GDM1 (cell line): ENCODE measurements around the gene MCTP2.

ENCODE experiments used
- DNase-seq: peaks from one replicate; lab custom pipeline; 2025; lab: John Stamatoyannopoulos, UW

MCTP2 gene

GRCh38 chr15:94263341-94264273 is 32.2 kb downstream of the MCTP2 start:
- no peak for DNase-seq

GRCh38 chr15:94265009-94265408 is 33.6 kb downstream of the MCTP2 start:
- no peak for DNase-seq

GRCh38 chr15:94265982-94266381 is 34.6 kb downstream of the MCTP2 start:
- no peak for DNase-seq

GRCh38 chr15:94266789-94267188 is 35.4 kb downstream of the MCTP2 start:
- DNase-seq = no peak

GRCh38 chr15:94269954-94270353 is 38.6 kb downstream of the MCTP2 start:
- no peak for DNase-seq

- no peak for DNase-seq
These were observed 39.2 kb downstream of the MCTP2 start for GRCh38 chr15:94270570-94270969.

- peak; percentile 53 for DNase-seq
These were observed 41.0 kb downstream of the MCTP2 start for GRCh38 chr15:94272251-94272898.

- DNase-seq = no peak
These were observed 42.5 kb downstream of the MCTP2 start for GRCh38 chr15:94273826-94274225.

- no peak for DNase-seq
These were observed 43.4 kb downstream of the MCTP2 start for GRCh38 chr15:94274745-94275144.

GRCh38 chr15:94277485-94277884 is 46.1 kb downstream of the MCTP2 start:
- DNase-seq = no peak

DNA sequence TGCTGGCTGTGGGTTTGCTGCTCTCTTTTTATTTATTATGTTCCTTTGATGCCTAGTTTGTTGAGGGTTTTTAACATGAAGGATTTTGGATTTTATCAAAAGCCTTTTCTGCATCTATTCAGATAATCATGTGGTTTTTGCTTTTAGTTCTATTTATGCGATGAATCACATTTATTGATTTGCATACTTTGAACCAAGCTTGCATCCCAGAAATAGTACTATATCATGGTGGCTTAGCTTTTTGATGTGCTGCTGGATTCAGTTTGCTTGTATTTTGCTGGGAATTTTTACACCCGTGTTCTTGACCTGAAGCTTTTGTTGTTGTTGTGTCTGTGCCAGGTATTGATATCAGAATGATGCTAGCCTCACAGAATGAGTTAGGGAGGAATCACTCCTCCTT is 48.4 kb downstream of the MCTP2 start:
- no peak for DNase-seq

DNA sequence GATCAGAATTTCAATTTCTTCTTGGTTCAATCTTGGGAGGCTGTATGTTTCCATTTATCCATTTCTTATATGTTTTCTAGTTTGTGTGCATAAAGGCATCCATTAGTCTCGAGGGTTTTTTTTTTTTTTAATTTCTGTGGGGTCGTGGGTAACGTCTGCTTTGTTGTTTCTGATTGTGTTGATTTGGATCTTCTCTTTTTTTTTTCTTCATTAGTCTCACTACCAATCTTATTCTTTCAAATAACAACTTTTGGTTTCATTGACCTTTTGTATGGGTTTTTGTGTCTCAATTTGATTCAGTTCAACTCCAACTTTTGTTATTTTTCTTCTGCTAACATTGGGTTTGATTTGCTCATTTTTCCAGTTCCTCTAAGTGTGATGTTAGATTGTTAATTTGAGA is 48.9 kb downstream of the MCTP2 start:
- no peak for DNase-seq

GRCh38 chr15:94282269-94283250 is 51.2 kb downstream of the MCTP2 start:
- DNase-seq = no peak

DNA sequence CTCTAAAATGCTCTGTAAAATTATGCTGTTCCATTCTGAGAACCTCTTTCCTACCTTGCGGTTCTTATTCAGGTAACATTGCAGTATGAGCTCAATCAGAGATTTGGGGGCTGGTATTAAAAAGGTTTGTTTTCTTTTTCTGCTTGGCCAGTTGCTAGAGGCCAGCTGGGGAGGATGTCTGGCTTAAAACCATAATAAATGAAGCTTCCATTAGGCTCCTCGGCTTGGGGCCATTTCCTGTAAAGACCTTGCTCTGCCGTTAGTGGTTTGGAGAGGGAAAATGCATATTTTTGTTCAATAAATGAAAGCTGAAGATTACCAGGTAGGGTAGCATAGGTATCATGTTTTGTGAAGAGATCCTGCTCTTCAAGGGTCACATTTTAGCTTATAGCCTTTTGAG is 55.2 kb downstream of the MCTP2 start:
- DNase-seq = no peak

- DNase-seq = peak; percentile 77
These were observed 56.5 kb downstream of the MCTP2 start for GRCh38 chr15:94287794-94288246.

- DNase-seq = no peak
These were observed 59.4 kb downstream of the MCTP2 start for GRCh38 chr15:94290730-94291129.

- DNase-seq = no peak
These were observed 62.3 kb downstream of the MCTP2 start for GRCh38 chr15:94293411-94294402.

DNA sequence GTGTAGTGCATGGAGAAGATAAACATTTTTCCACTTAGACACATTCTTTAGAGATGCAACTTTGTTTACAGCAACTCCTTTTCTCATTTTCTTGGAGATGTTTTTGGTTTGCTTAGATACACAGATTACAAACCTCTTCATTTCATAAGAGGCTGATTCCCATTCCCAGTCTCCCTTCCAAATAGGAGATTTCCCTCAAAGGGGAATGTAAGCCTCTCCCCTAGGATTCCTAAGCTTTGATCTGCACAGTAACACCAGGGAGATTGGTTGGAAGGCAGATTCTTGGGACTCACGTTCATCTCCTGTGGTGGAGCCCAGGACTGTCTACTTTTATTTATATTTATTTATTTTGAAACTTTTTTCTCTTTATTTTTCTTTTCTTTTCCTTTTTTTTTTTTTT is 63.2 kb downstream of the MCTP2 start:
- DNase-seq = no peak

GRCh38 chr15:94295275-94295674 is 63.9 kb downstream of the MCTP2 start:
- no peak for DNase-seq

DNA sequence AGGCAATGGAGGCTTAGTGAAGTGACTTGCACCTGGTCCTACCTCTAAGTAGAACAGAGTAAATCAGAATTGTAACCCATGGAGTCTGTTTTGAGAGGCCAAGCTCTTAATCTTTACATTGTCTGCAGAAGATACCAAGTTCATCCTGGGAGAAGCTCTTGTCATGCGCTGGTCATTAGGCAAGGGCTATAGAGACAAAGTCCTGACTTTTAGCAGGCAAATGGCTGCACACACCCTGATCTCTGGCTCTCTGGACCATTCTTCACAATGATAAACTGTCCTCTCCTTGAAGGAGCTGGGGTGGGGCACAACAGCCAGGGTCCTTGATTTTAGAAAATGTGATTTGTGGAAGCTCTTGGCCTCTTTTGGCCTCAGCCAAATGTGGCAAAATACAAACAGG is 65.4 kb downstream of the MCTP2 start:
- no peak for DNase-seq

DNA sequence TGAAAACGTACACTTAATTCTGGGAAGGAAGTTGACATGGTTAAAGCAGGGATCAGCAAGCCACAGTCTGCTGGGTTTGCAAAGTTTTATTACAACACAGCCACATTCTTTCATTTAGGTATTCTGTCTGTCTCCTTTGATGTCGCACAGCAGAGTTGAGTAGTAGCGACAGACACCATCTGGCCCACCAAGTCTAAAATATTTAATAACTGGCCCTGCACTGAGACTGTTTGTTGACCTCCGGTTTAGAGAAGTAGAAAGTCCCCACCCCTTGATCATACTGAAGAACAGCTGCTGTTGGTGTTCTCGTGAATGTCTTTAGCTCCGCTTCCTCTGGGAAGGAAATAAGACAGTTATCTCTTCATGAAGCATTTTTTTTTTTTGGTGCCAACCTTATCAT is 66.2 kb downstream of the MCTP2 start:
- peak; percentile 17 for DNase-seq
